Measurements from ENCODE around the gene AGPAT3.
A peak's percentile ranks its signal among the peaks of the same experiment; 100 is the strongest.

AGPAT3 gene, protein sequence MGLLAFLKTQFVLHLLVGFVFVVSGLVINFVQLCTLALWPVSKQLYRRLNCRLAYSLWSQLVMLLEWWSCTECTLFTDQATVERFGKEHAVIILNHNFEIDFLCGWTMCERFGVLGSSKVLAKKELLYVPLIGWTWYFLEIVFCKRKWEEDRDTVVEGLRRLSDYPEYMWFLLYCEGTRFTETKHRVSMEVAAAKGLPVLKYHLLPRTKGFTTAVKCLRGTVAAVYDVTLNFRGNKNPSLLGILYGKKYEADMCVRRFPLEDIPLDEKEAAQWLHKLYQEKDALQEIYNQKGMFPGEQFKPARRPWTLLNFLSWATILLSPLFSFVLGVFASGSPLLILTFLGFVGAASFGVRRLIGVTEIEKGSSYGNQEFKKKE

DNA sequence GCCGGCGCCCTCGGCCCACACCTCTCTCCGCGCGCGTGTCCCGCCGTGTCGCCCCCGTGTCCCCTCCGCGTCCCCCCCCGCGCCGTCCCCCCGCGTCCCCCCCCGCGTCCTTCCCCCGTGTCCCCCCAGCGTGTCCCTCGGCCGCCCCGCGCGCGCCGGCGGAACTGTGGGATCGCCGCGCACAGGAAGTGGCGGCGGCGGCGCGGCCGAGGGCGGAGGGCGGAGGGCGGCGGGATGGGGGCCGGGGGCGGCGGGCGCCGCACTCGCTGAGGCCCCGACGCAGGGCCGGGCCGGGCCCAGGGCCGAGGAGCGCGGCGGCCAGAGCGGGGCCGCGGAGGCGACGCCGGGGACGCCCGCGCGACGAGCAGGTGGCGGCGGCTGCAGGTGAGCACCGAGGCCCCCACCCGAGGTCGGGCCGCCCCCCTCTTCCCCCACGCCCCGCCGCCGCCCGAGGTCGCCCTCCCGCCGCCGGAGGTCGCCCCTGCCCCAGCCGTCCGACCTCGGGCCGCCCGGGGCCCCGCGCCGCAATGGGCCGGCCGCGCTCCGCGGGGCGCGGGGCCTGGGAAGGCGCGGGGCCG is at the start of gene AGPAT3:
Gene AGPAT3, plus strand, starts transcription at position 262 of the 578 bp plus-strand sequence. CDS start 94,459 bp downstream, outside the sequence.
- H3K27ac ChIP-seq, result peak within 1 kb of the TSS; percentile 93
- H3K4me1 ChIP-seq, result peaks cover 8% of the 10 kb centered on the region

DNA sequence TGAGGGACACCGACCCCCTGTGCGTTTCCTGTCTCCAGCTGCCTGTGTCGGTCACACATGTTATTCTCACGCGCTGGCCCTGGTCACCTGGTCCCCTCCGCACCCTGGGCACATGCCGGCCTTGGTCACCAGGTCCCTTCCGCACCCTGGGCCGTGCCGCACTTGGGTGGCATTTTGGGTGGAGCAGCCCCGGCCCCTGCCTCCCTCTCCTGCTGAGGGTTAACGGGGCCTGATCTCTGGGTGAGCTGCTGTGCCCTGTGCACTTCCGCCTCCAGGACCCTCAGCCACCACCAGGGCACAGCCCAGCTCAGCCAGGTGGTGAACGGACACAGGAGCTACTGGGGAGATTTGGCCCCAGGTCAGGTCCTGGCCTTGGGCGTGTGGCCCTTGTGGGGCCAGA is 49.0 kb upstream of the AGPAT3 start:
- TF ChIP-seq, protein P1, sequence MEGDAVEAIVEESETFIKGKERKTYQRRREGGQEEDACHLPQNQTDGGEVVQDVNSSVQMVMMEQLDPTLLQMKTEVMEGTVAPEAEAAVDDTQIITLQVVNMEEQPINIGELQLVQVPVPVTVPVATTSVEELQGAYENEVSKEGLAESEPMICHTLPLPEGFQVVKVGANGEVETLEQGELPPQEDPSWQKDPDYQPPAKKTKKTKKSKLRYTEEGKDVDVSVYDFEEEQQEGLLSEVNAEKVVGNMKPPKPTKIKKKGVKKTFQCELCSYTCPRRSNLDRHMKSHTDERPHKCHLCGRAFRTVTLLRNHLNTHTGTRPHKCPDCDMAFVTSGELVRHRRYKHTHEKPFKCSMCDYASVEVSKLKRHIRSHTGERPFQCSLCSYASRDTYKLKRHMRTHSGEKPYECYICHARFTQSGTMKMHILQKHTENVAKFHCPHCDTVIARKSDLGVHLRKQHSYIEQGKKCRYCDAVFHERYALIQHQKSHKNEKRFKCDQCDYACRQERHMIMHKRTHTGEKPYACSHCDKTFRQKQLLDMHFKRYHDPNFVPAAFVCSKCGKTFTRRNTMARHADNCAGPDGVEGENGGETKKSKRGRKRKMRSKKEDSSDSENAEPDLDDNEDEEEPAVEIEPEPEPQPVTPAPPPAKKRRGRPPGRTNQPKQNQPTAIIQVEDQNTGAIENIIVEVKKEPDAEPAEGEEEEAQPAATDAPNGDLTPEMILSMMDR (IDR thresholded peaks at IDR 0.05), result no peak
- H3K9me3 ChIP-seq (ENCODE audit: control insufficient read depth, low read length), result no peaks in the 10 kb centered on the region
- no peaks in the 10 kb centered on the region for H3K4me1 ChIP-seq
- no peak overlapping the region for H3K4me3 ChIP-seq (ENCODE audit: low read depth, low read length)
- no peak overlapping the region for H2AFZ ChIP-seq
- H3K27me3 ChIP-seq (ENCODE audit: control insufficient read depth, insufficient read depth, low read length), result no peaks in the 10 kb centered on the region
- H3K9ac ChIP-seq, result no peak overlapping the region
- H3K79me2 ChIP-seq, result no peaks in the 10 kb centered on the region
- H3K4me2 ChIP-seq (ENCODE audit: low read length), result no peak overlapping the region
- H3K27ac ChIP-seq, result no peak overlapping the region
- no peaks in the 10 kb centered on the region for H3K36me3 ChIP-seq (ENCODE audit: control insufficient read depth, insufficient read depth, low read length)

More for the DNA sequence above, at the start of gene AGPAT3:
- Histone ChIP-seq H3K36me3 (ENCODE audit: control insufficient read depth, insufficient read depth, low read length) (no peaks in the 10 kb centered on the region), H2AFZ (peak within 1 kb of the TSS; percentile 72), H3K9ac (peak within 1 kb of the TSS; percentile 37), H3K27me3 (ENCODE audit: control insufficient read depth, insufficient read depth, low read length) (no peaks in the 10 kb centered on the region), H3K4me2 (ENCODE audit: low read length) (peak within 1 kb of the TSS; percentile 93), H3K79me2 (peaks cover 17% of the 10 kb centered on the region), H3K4me3 (ENCODE audit: low read depth, low read length) (peak within 1 kb of the TSS; percentile 76), H3K9me3 (ENCODE audit: control insufficient read depth, low read length) (no peaks in the 10 kb centered on the region)
- TF ChIP-seq, protein P1 (IDR thresholded peaks at IDR 0.05), result no peak

DNA sequence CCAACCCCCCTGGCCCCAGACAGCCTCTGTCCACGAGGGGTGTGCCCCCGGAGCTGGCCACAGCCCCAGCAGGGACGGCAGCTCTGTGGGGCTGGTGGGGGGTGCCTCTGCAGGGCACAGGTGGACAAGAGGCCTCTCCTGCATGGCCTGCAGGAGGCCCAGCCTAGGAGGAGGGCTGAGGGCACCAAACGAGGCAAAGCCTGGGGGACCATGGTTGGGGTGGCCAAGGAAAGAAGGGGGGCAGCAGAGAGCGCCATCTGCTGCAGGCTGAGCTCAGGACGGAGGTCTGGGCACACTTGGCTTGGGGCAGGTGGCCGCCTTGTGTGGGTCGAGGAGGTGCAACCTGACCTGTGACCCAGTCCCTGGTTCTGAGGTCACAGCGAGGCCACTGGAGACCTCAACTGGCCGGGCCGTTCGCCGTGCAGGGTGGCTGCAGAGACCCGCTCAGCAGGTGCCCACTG is 48.4 kb upstream of the AGPAT3 start:
- Histone ChIP-seq H3K4me2 (ENCODE audit: low read length) (no peak overlapping the region), H3K4me1 (no peaks in the 10 kb centered on the region), H3K27me3 (ENCODE audit: control insufficient read depth, insufficient read depth, low read length) (no peaks in the 10 kb centered on the region), H2AFZ (no peak overlapping the region), H3K36me3 (ENCODE audit: control insufficient read depth, insufficient read depth, low read length) (no peaks in the 10 kb centered on the region), H3K9me3 (ENCODE audit: control insufficient read depth, low read length) (no peaks in the 10 kb centered on the region), H3K4me3 (ENCODE audit: low read depth, low read length) (no peak overlapping the region), H3K27ac (no peak overlapping the region), H3K9ac (no peak overlapping the region), H3K79me2 (no peaks in the 10 kb centered on the region)
- TF ChIP-seq, protein P1 (IDR thresholded peaks at IDR 0.05), result no peak

DNA sequence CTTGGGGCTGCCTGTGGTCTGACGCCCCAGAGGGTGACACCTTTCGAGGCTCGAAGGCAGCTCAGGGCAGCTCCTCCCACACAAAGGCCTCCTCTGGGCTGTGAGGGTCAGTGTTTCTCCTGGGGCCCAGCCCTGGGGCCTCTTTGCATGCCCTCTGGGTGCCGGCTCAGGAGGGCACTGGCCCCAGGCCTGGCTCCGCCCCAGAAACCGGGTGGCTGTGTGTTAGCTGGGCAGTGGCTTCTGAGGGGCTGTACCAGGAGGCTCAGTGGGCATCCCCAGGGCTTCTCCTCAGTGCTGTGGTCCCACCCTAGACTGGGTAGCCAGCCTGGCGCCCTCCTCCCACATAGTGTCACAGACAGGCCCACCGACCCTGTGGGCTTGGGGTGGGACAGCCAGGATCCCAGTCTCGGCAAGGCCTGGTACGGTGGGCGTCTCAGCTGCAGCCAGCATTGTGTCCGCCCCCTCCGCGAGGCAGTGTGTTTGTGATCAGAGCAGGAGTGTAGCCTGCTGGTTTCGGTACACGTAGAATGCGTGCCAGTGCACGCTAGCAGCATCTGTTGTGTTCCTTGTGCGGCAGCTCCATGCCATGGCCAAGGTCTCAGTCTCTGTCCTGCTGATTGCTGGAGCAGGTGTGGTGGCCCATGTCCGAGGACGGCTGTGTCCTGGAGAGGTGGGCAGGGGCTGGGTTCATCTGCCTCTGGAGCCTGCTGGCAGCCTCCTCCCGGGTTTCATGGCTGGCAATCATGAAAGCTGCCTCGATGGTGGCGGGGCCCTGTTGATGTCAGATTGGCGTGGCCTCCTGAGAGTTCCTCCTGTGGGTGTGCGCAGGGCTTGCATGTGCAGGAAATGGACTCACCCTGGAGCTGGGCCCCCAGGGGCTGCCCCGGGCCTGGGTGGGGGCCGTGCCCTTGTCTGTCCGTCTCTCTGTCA is 47.6 kb upstream of the AGPAT3 start:
- Histone ChIP-seq H3K4me1 (no peaks in the 10 kb centered on the region), H3K4me2 (ENCODE audit: low read length) (no peak overlapping the region), H3K36me3 (ENCODE audit: control insufficient read depth, insufficient read depth, low read length) (no peaks in the 10 kb centered on the region), H3K27ac (no peak overlapping the region), H3K9ac (no peak overlapping the region), H2AFZ (no peak overlapping the region), H3K9me3 (ENCODE audit: control insufficient read depth, low read length) (no peaks in the 10 kb centered on the region), H3K79me2 (no peaks in the 10 kb centered on the region), H3K4me3 (ENCODE audit: low read depth, low read length) (no peak overlapping the region), H3K27me3 (ENCODE audit: control insufficient read depth, insufficient read depth, low read length) (no peaks in the 10 kb centered on the region)
- TF ChIP-seq, protein P1 (IDR thresholded peaks at IDR 0.05), result no peak

Measured in parathyroid adenoma (tissue), 2 donors.